LoVo (cell line): ENCODE results near the gene SHC3.

Experiments used
- DNase-seq: peaks from one replicate; pipeline ENCODE4 v3.0.0-alpha.2; 2016; ENCODE audit warnings: low spot score

Gene SHC3

DNA sequence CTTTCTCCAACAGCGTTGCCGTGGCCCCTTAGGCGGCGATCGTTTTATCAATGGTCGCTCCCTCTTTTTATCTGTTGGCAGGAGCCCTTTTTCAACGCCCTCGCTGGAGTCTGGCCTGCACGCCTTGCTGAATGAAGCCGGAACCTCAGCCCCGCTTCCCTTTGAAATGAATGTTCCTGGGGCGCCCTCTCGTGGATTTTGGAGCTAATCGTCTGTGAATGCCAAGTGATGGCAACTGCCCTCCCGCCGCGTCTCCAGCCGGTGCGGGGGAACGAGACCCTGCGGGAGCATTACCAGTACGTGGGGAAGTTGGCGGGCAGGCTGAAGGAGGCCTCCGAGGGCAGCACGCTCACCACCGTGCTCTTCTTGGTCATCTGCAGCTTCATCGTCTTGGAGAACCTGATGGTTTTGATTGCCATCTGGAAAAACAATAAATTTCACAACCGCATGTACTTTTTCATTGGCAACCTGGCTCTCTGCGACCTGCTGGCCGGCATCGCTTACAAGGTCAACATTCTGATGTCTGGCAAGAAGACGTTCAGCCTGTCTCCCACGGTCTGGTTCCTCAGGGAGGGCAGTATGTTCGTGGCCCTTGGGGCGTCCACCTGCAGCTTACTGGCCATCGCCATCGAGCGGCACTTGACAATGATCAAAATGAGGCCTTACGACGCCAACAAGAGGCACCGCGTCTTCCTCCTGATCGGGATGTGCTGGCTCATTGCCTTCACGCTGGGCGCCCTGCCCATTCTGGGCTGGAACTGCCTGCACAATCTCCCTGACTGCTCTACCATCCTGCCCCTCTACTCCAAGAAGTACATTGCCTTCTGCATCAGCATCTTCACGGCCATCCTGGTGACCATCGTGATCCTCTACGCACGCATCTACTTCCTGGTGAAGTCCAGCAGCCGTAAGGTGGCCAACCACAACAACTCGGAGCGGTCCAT, 177.4 kb downstream of the SHC3 start:
- DNase-seq: peak; percentile 68

DNA sequence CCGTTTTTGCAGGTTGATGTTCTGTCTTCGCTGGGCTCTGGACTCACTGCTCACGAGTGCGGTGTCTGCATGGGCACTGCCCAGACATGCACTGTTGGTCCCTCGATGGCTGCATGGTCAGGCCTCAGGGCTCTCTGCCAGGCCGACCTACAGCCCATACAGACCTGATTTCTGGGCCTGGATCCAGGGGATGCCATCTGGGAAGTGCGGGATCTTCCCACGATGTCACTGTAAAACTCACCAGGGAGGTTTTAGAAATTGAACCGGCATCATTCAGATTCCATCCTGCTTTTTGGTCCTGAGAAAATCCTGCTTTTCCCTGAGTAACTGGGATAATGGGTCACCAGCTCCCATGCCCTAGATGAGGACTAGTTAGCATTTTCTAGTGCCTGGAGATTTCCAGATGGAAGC, 178.2 kb downstream of the SHC3 start:
- DNase-seq: no peak

DNA sequence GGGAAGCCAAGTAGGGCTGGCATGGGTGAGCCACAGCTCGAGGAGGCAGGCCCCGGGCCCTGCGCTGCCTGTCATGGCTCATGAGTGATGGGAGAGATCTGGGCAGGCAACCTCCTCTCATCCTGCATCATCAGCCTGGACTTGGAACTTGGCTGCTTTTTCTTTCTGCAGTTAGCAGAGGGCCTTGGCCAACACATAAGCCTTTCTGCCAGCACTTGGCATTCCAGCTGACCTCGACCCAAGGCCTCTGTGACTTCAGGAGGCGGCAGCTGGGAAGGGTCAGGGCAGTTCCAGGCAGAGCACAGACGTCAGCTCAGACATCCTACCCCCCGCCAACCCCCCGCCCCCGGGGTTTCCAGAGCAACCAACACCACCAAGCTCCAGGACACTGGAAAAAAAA, 179.7 kb downstream of the SHC3 start:
- DNase-seq: no peak

DNA sequence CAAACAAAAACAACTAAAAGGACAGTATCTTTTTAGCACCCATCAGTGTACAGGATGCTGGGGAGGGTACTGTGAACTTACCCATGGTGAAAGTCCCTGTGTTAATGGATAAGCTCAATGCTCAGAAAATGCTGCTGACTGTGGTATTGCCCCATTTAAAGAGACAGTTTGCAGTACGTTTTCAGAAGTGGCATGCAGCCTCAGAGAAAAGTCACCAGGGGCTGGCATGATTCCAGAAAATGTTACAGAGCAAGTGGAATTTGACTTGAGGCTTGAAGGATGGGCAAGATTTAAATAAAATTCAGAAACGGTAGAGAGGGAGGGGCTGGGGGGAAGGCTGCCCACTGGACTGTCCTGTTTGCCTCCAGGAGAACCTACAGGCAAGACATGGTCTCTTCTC, 180.1 kb downstream of the SHC3 start:
- DNase-seq: no peak

DNA sequence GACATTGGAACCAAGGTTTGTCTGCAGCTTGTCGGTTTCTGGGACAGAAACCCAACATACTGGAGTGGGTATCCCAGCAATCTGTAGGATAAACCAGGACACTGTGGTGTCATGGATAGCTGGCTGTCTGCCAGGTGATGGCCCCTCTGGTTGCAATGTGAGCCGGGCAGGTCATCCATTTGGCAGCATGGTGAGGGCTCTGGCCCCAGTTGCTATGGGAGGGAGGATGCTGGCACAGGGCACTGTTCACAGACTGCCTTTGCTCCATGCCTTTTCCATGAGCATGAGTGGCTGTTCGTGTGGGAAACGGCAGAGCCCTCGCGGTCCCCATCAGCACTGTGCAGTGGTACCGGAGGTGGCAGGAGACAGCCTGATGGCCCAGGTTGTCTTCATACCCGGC, 181.0 kb downstream of the SHC3 start:
- DNase-seq: no peak

DNA sequence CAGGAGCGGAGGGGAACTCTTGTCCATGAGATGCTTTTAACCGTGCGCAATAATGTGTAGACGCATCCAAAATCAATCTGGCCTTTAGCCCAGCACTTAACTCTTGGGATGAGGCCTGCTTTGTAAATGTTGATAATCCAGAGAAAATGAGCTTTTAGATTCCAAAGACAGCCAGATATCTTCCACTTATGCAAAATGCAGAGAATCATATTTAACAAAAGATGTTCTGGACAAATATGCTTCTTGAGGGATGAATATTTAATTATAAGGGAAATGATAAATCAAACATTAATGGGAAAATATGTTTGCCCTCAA, 181.7 kb downstream of the SHC3 start:
- no peak for DNase-seq

DNA sequence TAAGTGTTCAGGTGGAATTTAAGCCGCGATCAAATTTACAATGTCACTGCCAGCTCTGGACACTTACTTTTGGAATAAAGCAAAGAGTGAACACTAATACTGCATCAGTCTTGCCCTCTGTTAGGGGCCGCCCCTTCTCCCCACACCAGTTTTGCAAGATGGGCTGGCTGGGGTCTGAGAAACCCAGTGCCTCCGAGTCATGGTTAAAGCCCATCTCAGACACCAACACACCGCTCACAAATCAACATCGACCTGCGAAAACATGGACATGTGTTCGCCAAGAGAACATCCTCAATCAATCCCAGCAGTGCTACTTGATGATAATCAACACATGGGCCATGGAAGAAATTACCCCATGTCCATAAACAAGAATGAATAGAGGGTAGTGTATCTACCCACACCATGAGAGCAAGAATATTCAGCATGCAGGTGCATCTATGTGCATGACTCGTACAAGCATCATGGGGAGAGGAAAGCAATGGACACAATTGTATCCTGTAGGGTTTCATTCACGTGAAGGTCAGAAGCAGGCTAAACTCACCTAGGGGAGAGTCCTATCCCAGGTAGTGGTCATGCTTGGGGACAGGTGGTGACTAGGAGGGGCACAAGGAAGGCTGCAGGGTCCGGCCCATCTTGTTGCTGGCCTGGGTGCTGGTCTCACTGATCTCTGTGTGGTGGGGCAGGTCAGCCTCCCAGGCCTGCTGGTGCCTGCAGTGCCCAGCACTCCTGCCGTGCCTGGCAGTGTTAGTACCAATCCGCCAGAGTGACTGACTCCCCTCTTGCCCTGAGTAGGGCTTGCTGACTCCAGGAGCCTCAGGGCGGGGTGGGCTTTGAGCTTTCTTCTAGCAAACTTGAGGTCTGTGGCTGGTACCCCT, 182.3 kb downstream of the SHC3 start:
- no peak for DNase-seq

DNA sequence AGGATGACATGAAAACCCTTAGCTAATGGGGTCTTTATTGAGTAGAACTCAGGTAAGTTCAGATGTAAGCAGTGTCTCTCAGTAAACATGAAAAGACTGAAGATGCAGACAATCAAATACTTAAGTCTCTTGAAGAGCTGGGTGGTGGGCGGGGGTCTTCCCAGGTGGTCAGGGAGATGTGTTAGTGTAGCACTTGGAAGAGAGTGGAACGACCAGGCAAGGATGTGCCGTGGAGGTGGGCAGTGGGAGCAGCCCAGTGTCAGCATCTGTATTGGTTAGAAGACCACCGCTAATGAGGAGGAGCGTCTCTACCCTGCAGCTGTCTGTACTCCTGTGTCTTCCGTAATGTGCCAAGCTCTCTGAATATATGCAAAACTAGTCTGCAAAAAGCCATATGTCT, 183.0 kb downstream of the SHC3 start:
- no peak for DNase-seq

DNA sequence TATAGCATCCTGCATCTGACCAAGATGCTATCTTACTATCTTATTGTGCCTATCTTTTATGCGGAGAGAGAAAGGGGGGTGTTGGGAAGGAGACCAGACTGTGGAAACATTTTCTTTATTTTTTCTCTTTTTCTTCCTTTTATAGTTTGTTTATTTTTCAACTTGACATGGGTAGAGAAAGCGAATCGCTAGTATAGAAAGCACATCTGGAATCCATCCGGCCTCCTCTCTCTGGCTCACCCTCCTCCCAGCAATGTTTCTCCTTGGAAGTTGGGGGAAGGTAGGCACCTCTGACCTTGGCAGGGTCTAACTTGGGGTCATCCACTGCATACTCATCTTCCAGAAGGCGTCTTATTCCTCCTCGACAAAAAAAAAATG, 183.4 kb downstream of the SHC3 start:
- no peak for DNase-seq

DNA sequence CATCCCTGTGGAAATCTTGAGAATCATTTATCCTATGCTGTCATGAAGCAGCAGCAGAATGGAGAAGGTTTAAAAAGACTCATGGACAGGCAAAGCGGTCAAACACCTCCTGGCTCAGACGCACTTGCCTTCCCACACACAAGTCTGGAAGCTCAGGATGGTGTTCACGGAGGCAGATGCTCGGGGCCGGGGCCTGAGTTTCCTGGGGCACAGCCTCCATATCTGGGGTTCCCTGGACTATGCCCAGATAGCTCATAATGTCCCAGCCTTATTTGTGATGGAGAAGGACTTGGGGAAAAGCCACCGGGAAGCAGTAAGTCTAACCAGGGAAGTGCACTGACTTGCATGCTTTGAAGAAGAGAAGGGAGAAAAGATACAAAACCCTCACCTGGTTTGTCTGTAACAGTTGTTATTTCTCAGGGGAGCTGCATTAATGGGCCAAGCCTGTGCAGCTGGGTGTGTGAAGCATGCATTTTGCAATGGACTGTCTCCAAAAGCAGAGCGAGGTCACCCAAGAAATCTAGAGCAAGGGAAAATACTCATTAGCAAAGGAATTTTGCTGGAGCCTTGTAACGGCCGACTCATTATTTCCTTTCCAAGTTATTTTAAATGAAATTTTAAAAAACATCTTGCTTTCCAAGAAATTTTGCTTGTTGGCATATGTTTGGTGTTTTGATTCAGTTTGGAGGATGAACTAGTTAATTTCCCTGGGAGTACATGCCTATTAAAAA, 184.0 kb downstream of the SHC3 start:
- no peak for DNase-seq

DNA sequence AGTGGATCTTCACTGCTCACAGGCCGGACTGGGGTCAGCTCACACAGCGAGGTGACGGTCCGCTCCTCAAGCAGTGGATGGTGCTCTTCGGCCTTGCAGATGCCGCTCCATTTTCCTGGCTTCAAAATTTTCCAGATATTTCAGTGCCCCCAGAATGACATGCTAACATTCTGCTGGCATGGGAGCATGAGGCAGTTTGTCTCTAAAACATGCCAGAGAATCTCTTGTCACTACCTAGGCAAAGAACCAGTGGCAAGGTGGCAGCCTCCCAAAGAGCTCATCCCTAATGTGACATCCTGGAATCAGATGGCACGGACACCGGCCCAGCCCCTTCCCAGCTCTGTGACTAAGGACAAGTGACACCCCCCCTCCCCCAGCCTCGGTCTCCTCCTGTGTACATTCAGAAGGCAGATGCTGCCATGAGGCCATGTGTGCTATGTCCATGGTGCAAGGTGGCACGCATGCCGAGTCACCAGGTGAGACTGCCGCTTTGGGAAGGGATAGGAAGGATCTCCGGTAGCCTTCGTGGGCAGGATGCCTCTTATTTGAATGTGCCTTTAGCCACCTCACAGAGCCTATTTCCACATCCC, 184.7 kb downstream of the SHC3 start:
- DNase-seq: no peak

DNA sequence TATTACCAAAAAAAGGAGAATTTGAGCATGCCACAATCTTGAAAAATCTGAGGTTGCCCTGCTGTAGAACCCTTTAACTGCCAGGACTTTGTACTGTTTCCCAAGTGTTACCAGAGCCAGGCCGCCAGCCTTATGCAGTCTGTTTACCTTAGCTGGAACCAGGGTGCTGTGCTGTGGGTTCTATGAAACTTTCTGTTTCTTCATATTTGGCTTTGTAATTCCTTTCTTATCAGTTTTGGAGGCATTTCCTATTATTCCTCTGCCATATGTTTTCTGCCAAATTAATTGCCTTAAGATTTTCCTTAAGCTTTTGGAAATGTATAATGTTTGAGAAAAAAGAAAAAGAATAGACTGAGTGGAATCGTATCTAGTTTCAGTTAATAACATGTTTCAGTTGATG, 185.3 kb downstream of the SHC3 start:
- DNase-seq: no peak

DNA sequence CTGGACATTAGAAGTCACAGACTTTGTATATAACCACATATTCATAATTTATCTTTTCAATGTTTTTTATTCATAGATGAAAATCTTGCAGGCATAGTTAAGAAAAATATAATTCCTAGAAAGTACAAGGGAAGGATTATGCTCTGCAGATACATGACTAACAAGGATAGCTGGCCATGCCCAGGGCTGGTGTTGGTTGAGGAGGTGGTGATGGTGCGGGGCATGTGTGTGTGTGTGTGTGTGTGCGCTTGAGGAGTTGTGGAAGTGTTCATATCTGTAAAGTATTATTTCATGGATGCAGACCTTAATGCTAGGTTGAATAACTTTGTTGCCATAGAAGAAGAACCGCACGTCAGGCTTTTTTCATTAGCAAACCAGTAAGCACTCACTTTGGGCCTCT, 186.1 kb downstream of the SHC3 start:
- no peak for DNase-seq

DNA sequence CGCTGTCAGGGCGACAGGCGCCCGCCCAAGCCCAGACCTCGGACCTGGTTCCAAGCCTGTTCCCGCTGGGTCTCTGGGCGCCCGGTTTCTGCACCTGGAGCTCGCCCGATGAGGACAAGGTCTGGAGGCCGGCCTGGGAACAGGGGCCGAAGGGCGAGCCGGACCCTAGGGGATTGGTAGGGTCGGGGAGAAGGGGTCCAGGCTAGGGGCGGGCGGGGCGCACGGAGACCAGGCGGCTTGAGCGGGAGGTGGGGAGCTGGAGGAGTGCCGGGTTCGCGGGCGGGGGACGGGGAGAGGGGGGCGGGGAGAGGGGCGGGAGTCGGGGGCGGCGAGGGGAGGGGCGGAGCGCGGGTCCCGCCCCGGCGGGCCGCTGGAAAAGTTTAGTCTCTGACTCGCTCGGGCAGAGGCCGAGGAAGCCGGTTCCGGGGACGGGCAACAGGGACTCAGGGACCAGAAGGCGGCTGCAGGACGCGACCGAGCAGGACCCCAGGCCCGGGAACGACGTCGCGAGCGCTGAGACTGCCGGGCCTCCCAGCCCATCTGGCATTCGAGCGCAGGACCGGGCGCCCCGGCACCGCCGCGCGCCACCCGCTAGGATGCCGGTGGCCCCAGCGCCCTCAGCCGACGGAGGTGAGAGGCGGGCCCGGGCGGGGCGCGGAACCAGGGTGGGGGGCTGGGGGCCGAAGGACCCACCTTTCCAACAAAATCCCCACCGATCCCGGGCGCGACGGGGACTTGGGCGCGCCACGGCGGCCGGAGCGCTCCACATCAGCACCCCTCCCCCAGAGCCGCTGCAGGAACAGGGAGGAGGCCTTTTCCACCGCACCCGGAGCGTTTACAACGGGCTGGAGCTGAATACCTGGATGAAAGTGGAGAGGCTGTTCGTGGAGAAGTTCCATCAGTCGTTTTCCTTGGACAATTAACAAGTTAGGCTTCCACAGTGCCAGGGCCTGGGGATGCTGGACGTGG, 187.3 kb downstream of the SHC3 start, which contains the start of gene S1PR3:
Gene S1PR3 (plus strand): TSS at position 403 of the 969 bp plus-strand sequence. CDS start 9,733 bp downstream, outside the sequence.
- DNase-seq: no peak

DNA sequence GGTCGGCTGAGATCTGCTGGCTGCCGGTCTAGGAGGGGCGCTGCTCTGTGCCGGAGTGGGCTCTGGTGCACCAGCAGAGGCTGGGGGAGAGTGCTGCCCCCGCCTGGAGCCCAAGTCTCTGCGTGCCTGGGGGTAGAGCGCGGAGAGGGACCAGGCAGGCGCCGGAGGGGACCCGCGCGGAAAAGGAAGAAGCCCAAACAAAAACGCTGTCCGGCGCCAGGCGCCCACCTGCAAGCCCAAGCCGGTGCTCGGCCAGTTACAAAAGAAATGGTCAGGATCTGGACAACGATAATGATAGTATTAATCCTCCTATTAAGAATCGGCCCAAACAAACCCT, 187.9 kb downstream of the SHC3 start:
- no peak for DNase-seq

DNA sequence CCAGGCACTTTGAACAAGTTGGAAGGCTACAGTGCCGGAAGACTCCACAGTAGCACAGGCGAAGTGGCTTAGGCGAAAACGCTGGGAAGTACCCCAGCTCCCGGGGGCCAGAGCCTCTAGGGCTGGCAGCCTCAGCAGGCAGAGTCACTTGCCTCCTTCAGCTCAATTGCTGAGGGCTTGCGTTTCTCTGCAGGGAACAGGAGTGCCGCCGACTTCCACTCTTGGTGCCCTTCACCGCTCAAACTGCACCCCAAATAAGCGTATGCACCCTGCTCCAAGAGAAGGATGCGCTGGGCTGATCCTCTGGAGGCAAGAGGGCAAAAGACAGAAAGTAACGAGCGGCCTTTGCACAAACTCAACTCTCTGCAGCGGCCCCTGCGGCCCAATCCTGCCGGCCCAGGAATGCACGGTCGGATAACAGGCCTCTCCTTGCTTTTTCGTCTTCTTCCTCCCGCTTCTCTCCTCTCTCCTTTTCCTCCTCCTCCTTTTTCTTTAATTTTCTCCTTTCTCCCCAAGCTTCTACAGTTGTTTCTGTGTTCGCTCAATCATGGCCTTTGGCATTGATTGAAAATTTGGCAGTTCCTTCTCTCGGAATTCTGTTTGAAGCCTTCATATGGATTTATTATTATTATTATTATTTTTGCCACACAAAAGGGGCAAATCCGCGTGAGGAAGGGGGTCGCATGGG, 188.4 kb downstream of the SHC3 start:
- no peak for DNase-seq

DNA sequence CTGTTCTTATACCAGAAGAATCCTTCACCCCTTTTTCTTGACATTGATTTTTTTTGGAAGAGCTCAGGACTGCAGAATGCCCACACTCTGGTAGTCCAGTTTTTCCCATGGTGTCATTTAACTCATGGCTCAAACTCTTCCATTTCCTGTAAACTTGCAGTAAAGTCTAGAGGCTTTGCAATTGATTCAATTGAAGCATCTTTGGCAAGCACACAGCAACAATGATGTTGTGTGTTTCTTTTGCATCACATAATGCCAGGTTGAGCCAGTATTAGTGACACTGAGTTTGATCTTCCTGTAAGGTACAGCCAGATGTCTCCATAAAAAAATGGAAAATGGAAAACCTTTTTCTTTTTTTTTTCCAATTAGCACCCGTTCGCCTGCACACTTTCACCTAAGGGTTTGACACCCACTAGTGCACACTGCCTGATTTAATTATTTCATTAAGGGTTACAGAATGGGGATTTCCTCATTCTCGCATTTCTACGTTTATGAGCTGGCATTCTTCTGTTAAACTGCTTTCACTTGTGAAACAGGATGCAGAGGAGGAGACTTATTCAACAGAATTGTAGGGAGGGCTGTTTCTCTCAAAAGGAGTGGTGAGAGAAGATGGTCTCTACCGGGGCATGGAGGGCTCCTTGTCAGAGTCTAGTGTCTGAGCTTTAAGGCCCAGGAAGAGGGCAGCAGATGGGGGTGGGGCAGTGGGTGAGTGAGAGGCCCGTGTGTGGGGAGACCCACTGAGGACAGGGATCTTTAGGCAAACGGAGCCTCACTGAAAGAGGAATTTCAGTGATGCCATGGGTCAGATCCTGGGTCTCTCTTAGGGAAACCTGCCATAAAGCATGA, 189.6 kb downstream of the SHC3 start:
- DNase-seq: no peak

DNA sequence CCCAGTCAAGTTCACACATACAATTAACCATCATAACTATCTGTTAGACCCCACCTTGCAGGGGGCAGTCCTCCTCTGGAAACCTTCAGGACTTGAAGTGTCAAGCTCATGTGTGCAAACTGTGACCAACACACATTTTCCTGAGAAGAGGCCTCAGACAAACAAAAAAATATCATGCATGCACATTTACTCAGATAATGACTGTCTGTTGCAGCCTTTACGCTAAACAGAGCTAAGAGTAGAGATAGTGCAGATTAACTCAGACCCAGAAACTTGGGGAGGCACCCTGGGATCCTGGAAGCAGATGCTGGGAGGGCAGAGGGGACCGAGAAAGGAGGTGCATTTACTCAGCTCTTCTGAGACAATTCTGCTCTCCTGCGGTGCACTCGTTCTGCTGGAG, 191.0 kb downstream of the SHC3 start:
- no peak for DNase-seq

DNA sequence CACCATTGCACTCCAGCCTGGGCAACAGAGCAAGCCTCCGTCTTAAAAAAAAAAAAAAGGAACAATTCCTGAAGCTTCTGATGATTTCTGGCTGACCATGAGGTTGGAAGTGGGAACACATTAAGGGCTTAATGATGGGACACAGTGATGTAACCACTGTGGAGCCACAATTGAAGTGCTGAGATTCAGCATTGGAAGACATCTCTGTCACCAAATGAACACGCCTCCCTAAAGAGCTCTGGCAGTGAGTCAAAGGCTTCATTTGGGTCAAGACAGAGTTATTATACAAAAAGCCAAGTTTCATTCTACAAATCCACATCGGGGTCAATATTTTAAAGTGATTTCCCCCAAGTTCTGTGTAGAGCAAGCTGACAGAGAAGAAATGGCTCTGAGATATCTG, 191.8 kb downstream of the SHC3 start:
- no peak for DNase-seq

DNA sequence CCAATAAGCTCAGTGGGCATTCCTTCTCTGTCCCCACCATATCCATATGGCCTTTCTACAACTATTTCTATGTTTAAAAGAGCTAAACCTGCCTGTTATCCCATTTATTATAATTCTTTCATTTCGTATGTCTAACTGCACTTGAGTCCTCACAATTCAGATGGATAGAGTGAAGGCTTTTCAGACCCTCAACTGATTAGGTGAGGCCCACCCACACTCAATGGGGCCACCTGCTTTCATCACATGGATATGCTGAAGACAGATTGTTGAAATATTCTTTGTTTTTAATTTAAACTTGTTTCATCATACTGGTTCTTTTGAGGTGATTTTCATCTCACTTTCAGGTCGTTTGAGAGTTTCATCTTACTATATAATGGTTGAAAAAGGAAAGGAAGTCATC, 193.0 kb downstream of the SHC3 start:
- DNase-seq: no peak
